CD4-positive, alpha-beta T cell (primary cell): ENCODE data around the gene RMI1. TPM values are rescaled to one million over a fixed set of nuclear protein-coding genes. Genes with fewer than 3 reads are reported as not detected.

Source experiments
- ATAC-seq: fragments of 200-7000 bp; cut with Tn5 transposase; one replicate; pipeline ENCODE4 v1.10.0; 2022; ENCODE audit warnings: mild to moderate bottlenecking; ENCODE audit not compliant: poor library complexity
- CTCF ChIA-PET: fragments of 350-600 bp; sonication (Branson Sonifier 250); formaldehyde crosslinking; loops from one replicate; lab custom pipeline; 2021; ENCODE audit warnings: antibody characterized with exemption, inconsistent platforms; lab: Charles Lee
- POLR2A ChIA-PET: fragments of 350-600 bp; sonication (Branson Sonifier 250); formaldehyde crosslinking; loops from one replicate; lab custom pipeline; 2021; ENCODE audit warnings: antibody characterized with exemption, inconsistent platforms; lab: Charles Lee
- DNase-seq, 14 experiments: peaks; one replicate each; pipeline ENCODE4 v3.0.0-alpha.2; 2013 to 2020; ENCODE audit warnings: mixed read lengths in 2 of 14
- H3K27ac ChIP-seq, 2 donors: one replicate each; pipeline versions ENCODE4 v1.5.1 to v1.7.0; 2013; ENCODE audit warnings: low read length in 2 of 2, low read depth in 1 of 2, mild to moderate bottlenecking in 1 of 2
- H3K27me3 ChIP-seq, 2 experiments: 1 replicate in 1 of 2; 2 replicates in 1 of 2; pipeline versions ENCODE4 v1.6.1 to v1.7.0; 2013; ENCODE audit warnings: low read length in 2 of 2, control low read depth in 1 of 2, mild to moderate bottlenecking in 1 of 2, moderate library complexity in 1 of 2; ENCODE audit not compliant: insufficient read depth in 2 of 2, control insufficient read depth in 1 of 2
- H3K36me3 ChIP-seq: one replicate; pipeline ENCODE4 v1.6.1; 2013; ENCODE audit warnings: low read length, control low read depth; ENCODE audit not compliant: insufficient read depth
- H3K4me1 ChIP-seq: one replicate; pipeline ENCODE4 v1.6.1; 2013; ENCODE audit warnings: low read length, control low read depth; ENCODE audit not compliant: insufficient read depth
- H3K4me3 ChIP-seq: one replicate; pipeline ENCODE4 v1.5.1; 2013; ENCODE audit warnings: mild to moderate bottlenecking, low read length, moderate library complexity
- H3K9me3 ChIP-seq, 2 experiments: 1 replicate in 1 of 2; 2 replicates in 1 of 2; pipeline versions ENCODE4 v1.6.1 to v1.7.0; 2013; ENCODE audit warnings: low read length in 2 of 2, mild to moderate bottlenecking in 2 of 2, control low read depth in 1 of 2, moderate library complexity in 1 of 2; ENCODE audit not compliant: control insufficient read depth in 1 of 2, insufficient read depth in 1 of 2
- H3K27ac Mint-ChIP-seq: one replicate; pipeline ENCODE4 v1.8.0; 2020; ENCODE audit warnings: mixed read lengths
- H3K27me3 Mint-ChIP-seq: one replicate; pipeline ENCODE4 v1.8.0; 2021; ENCODE audit warnings: mixed read lengths
- H3K36me3 Mint-ChIP-seq: one replicate; pipeline ENCODE4 v1.8.0; 2021; ENCODE audit warnings: low read depth, mixed read lengths
- H3K4me1 Mint-ChIP-seq: one replicate; pipeline ENCODE4 v1.8.0; 2021; ENCODE audit warnings: low read depth, mixed read lengths
- H3K4me3 Mint-ChIP-seq: one replicate; pipeline ENCODE4 v1.8.0; 2020; ENCODE audit warnings: mild to moderate bottlenecking, mixed read lengths
- H3K9me3 Mint-ChIP-seq: one replicate; pipeline ENCODE4 v1.8.0; 2020; ENCODE audit warnings: mixed read lengths
- intact Hi-C, 2 experiments: fragments of 100-400 bp; cut with DNase I in 1 of 2; cut with micrococcal nuclease in 1 of 2; formaldehyde crosslinking; loops; one replicate each; pipeline versions ENCODE4 v1.15.1 to v1.9.0; 2023 to 2025; cut with DNase I, micrococcal nuclease
- total RNA-seq, 174 experiments: library from RNA in 2 of 174; stranded (reverse) in 2 of 174; gene quantifications; one replicate each; pipeline ENCODE4 v1.2.3 and lab custom pipeline; 2021 to 2026
- TF ChIP-seq, protein P1 (sequence below): fragments of 200-600 bp; IDR thresholded peaks from one replicate; pipeline ENCODE4 v1.8.0; 2022; ENCODE audit warnings: antibody characterized with exemption, mild to moderate bottlenecking

The RMI1 gene
- total RNA-seq, 2 experiments from 2014 or later, result 0.66 to 1.2 TPM

DNA sequence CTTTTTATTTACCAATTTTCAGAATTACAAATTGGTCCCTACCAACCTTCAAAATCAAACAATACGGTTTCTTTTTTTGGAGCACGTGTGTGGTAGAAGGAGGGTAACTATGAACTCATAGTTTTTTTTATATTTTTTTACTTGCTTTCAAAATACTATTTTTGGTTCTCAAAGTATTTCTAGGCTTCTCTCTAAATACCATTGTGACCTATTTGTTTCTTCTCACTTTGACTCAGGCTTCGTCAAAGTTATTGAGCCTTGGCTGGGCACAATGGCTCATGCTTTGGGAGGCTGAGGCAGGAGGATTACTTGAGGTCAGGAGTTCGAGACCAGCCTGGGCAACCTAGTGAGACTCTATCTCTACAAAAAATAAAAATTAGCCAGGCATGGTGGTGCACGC, 47.8 kb upstream of the RMI1 start:
- H3K27me3 ChIP-seq, result no peaks in the 10 kb centered on the region
- no peaks in the 10 kb centered on the region for H3K36me3 ChIP-seq
- H3K4me1 ChIP-seq, result no peaks in the 10 kb centered on the region
- TF ChIP-seq, protein P1, sequence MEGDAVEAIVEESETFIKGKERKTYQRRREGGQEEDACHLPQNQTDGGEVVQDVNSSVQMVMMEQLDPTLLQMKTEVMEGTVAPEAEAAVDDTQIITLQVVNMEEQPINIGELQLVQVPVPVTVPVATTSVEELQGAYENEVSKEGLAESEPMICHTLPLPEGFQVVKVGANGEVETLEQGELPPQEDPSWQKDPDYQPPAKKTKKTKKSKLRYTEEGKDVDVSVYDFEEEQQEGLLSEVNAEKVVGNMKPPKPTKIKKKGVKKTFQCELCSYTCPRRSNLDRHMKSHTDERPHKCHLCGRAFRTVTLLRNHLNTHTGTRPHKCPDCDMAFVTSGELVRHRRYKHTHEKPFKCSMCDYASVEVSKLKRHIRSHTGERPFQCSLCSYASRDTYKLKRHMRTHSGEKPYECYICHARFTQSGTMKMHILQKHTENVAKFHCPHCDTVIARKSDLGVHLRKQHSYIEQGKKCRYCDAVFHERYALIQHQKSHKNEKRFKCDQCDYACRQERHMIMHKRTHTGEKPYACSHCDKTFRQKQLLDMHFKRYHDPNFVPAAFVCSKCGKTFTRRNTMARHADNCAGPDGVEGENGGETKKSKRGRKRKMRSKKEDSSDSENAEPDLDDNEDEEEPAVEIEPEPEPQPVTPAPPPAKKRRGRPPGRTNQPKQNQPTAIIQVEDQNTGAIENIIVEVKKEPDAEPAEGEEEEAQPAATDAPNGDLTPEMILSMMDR, result no peak
- Mint-ChIP-seq H3K4me1 (peaks cover 15% of the 10 kb centered on the region), H3K27me3 (no peaks in the 10 kb centered on the region), H3K9me3 (no peaks in the 10 kb centered on the region), H3K4me3 (no peak overlapping the region), H3K36me3 (peaks cover 2% of the 10 kb centered on the region), H3K27ac (no peak overlapping the region)
- no peak overlapping the region for H3K4me3 ChIP-seq
- no peak for DNase-seq
- intact Hi-C loops, result no loop called here
- ATAC-seq, result no peak
- ChIA-PET CTCF (no interaction called here), POLR2A (no interaction called here)
- no peaks in the 10 kb centered on the region for H3K9me3 ChIP-seq
- no peak overlapping the region for H3K27ac ChIP-seq

DNA sequence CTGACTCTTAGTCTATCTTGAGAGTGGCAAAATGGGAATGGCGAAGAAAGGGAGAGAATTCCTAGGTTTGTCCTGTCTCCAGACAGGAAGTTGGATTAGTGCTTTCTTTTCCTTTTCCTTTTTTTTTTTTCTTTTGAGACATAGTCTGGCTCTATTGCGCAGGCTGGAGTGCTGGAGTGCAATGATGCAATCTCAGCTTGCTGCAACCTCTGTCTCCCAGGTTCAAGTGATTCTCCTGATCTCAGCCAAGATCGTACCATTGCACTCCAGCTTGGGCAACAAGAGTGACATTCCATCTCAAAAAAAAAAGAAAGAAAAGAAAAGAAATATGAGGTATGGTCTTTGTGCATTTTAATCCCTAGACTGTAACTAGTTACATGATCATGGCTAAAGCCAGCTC, 46.8 kb upstream of the RMI1 start:
- TF ChIP-seq, protein P1, result no peak
- Histone ChIP-seq H3K36me3 (no peaks in the 10 kb centered on the region), H3K4me3 (no peak overlapping the region), H3K9me3 (no peaks in the 10 kb centered on the region), H3K27me3 (no peaks in the 10 kb centered on the region), H3K4me1 (no peaks in the 10 kb centered on the region), H3K27ac (no peak overlapping the region)
- POLR2A ChIA-PET, result no interaction called here
- intact Hi-C loops, result no loop called here
- H3K27ac Mint-ChIP-seq, result no peak overlapping the region
- DNase-seq (no peak), ATAC-seq (no peak)
- peaks cover 8% of the 10 kb centered on the region for H3K36me3 Mint-ChIP-seq
- H3K9me3 Mint-ChIP-seq, result no peaks in the 10 kb centered on the region
- CTCF ChIA-PET, result interaction anchor here (0.7 kb wide), 1 partner anchor 490 kb away, joined by 3 read pairs; no protein-coding TSS in a partner anchor
- H3K4me1 Mint-ChIP-seq, result peaks cover 15% of the 10 kb centered on the region
- no peaks in the 10 kb centered on the region for H3K27me3 Mint-ChIP-seq
- no peak overlapping the region for H3K4me3 Mint-ChIP-seq

DNA sequence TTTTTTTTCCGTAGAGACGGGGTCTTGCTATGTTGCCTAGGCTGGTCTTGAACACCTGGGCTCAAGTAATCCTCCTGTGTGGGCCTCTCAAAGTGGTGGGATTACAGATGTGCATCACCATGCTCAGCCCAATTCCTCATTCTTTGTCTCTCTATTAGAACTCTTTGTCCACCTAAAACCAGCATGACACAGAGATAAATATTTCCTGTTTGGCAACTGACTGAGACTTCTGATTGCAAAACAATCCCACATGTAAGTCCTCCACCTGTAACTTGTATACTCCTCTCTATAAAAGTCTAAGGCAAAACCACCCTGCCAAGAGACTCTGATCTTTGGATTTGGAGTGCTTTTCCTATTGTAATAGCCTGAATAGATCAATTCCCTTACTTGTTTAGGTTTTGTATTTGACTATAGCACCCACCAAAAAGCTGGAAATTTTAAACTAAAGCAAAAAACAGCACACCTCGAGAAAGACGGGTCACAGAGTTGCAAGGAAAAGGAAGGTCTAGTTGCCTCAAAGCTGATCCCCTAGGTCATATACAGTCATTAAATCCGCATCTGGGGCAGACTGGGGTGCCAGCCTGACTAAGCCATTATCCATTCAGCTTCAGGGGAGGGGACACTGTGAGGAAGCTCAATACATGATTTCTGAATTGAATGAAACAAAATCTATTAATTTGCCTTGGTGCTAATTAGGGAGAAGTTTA, 45.9 kb upstream of the RMI1 start:
- H3K36me3 ChIP-seq, result no peaks in the 10 kb centered on the region
- H3K4me1 ChIP-seq, result no peaks in the 10 kb centered on the region
- TF ChIP-seq, protein P1, result no peak
- no peaks in the 10 kb centered on the region for H3K9me3 ChIP-seq
- no peak overlapping the region for H3K27ac ChIP-seq
- DNase-seq (no peak), ATAC-seq (no peak)
- Mint-ChIP-seq H3K4me3 (no peak overlapping the region), H3K9me3 (no peaks in the 10 kb centered on the region), H3K27ac (no peak overlapping the region), H3K27me3 (no peaks in the 10 kb centered on the region), H3K36me3 (peaks cover 17% of the 10 kb centered on the region), H3K4me1 (peaks cover 15% of the 10 kb centered on the region)
- ChIA-PET POLR2A (interaction anchor here (0.7 kb wide), 1 partner anchor 13 kb away, joined by 3 read pairs; the partner anchor contains the start of gene KIF27), CTCF (interaction anchor here (1.3 kb wide), 1 partner anchor 14 kb away, joined by 3 read pairs; no protein-coding TSS in a partner anchor)
- no peak overlapping the region for H3K4me3 ChIP-seq
- intact Hi-C loops, result no loop called here
- no peaks in the 10 kb centered on the region for H3K27me3 ChIP-seq
